Measurements from ENCODE around the gene AUTS2. TPM values are rescaled to one million over a fixed set of nuclear protein-coding genes. Genes with fewer than 3 reads are reported as not detected.

AUTS2 gene
- total and polyA plus RNA-seq, 2 of the 8 experiments (the other 6 are each of a cell fraction or from before 2014, with no cell fraction given) = 25.9 to 101 TPM

DNA sequence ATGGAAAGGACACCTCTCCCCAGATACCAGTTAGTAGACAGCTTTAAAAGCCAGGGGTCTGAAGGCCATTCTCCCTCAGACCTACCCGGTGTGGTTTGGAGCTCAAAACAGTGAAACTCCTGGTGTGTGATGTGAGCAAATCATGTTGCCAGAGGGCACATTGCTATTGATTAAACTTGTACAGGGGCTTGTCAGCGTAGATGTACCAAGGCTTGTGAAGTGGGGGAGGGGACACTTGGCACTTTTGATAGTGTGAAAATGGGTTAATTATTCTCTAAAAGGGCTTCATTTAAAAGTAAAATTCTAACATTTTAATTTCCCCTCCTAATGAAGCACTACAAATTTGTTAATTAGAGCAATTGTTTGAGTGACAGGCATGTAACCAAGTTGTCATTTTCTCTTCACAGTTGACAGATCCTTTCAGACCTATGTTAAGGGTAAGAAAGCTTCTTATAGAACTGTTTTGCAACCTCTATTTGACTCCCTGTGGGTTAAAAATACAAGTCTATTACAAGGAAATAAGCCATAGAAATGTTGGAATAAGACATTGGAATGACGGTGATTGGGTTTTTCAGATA, 1176.8 kb downstream of the AUTS2 start:
- CTCF ChIA-PET (ENCODE audit: partially characterized antibody) = interaction anchor here (0.7 to 5.2 kb wide), 12 partner anchors 11 to 190 kb away, joined by 3 to 46 read pairs (median 4); no protein-coding TSS in a partner anchor
- Histone ChIP-seq H2BK12ac (ENCODE audit: low read depth, low read length) (no peak overlapping the region), H2BK120ac (replicated peaks; ENCODE audit: low read depth, low read length) (no peak overlapping the region), H3K23ac (ENCODE audit: insufficient read length) (no peak overlapping the region), H3K36me3 (ENCODE audit: control insufficient read depth in 2 of 4, insufficient read depth in 4 of 4, low read length in 3 of 4) (peaks cover 50 to 95% (median 73%) of the 10 kb centered on the region in 4 experiments), H2BK5ac (ENCODE audit: low read depth, low read length) (no peak overlapping the region), H3K4me3 (ENCODE audit: extremely low read depth in 1 of 4, insufficient read depth in 2 of 4, low read depth in 3 of 4, low read length in 4 of 4) (no peak overlapping the region), H3K79me2 (ENCODE audit: control insufficient read depth in 1 of 2, insufficient read depth in 2 of 2, low read length in 2 of 2) (peaks cover 0 to 11% of the 10 kb centered on the region in 2 experiments; a peak in 2 of 4 replicates), H2BK20ac (ENCODE audit: low read length) (no peak overlapping the region), H4K5ac (ENCODE audit: insufficient read length, low read depth, low read length) (no peak overlapping the region), H3K4ac (replicated peaks; ENCODE audit: insufficient read length, low read depth, low read length) (no peak overlapping the region), H3K56ac (replicated peaks; ENCODE audit: insufficient read length, low read depth, low read length) (no peak overlapping the region), H4K91ac (replicated peaks; ENCODE audit: insufficient read length, low read length) (no peak overlapping the region), H2BK15ac (ENCODE audit: low read length) (no peak overlapping the region), H3K4me2 (ENCODE audit: insufficient read depth in 1 of 2, low read depth in 2 of 2, low read length in 2 of 2) (no peak overlapping the region), H3K9ac (replicated peaks in 1 of 4; ENCODE audit: extremely low read depth in 1 of 4, low read depth in 3 of 4, low read length in 3 of 4) (no peak overlapping the region), H4K20me1 (replicated peaks in 1 of 2; ENCODE audit: control insufficient read depth in 1 of 2, insufficient read depth in 2 of 2, low read length in 2 of 2) (peaks cover 0 to 7% of the 10 kb centered on the region in 2 experiments), H3K79me1 (ENCODE audit: low read depth, low read length) (peaks cover 2% of the 10 kb centered on the region; the same call in 1 of the 2 replicates), H3K27me3 (replicated peaks in 1 of 4; ENCODE audit: control insufficient read depth in 3 of 4, extremely low read depth in 1 of 4, insufficient read depth in 3 of 4, low read length in 3 of 4) (no peaks in the 10 kb centered on the region), H3K23me2 (ENCODE audit: low read depth, low read length) (no peaks in the 10 kb centered on the region), H2AK5ac (ENCODE audit: low read depth, low read length) (no peak overlapping the region), H2AFZ (ENCODE audit: low read length) (no peak overlapping the region), H3K14ac (ENCODE audit: insufficient read length) (no peak overlapping the region), H3K27ac (ENCODE audit: low read depth, low read length) (no peak overlapping the region), H3K4me1 (replicated peaks in 1 of 4; ENCODE audit: control insufficient read depth in 3 of 4, insufficient read depth in 4 of 4, low read length in 3 of 4) (peaks cover 0 to 11% (median 8%) of the 10 kb centered on the region in 4 experiments; a peak in 6 of 7 replicates), H3K9me3 (ENCODE audit: insufficient read depth in 2 of 2, low read depth in 1 of 2, low read length in 1 of 2) (no peaks in the 10 kb centered on the region), H4K8ac (ENCODE audit: extremely low read depth, insufficient read depth, low read length) (no peak overlapping the region), H3K18ac (ENCODE audit: extremely low read depth, low read length) (no peak overlapping the region)
- 90% methylated on average over 3 of the region's 3 CpGs; no CpG with 5 or more reads in 1 of the 2 experiments for WGBS, 2 experiments (ENCODE audit: extremely low coverage in 1 of 2, insufficient coverage in 1 of 2, insufficient read length in 1 of 2, insufficient replicate concordance in 2 of 2, low coverage in 1 of 2, low lambda C conversion rate in 2 of 2, missing lambda C conversion rate in 1 of 2)
- FAIRE-seq (no peak), DNase-seq (ENCODE audit: low read depth in 1 of 2, low spot score in 2 of 2) (no peak)
- POLR2A ChIA-PET (ENCODE audit: partially characterized antibody) = no interaction called here
- TF ChIP-seq HDAC2 (IDR thresholded peaks at IDR 0.05; ENCODE audit: borderline replicate concordance in 1 of 2, low read depth in 2 of 2, low read length in 2 of 2) (no peak), TBP (IDR thresholded peaks at IDR 0.05; ENCODE audit: low read depth, low read length) (no peak), GTF2F1 (IDR thresholded peaks at IDR 0.05; ENCODE audit: borderline replicate concordance, low read depth, low read length) (no peak), SAP30 (IDR thresholded peaks at IDR 0.05; ENCODE audit: insufficient read depth, insufficient replicate concordance, low read length) (no peak), ASH2L (IDR thresholded peaks at IDR 0.05; ENCODE audit: low read length) (no peak), RFX5 (IDR thresholded peaks at IDR 0.05; ENCODE audit: borderline replicate concordance, low read depth, low read length) (no peak), CREB1 (IDR thresholded peaks at IDR 0.05) (no peak), BCL11A (IDR thresholded peaks at IDR 0.05; ENCODE audit: low read depth in 2 of 2, low read length in 2 of 2) (no peak), SIN3A (conservative IDR thresholded peaks at IDR 0.05 in 1 of 2, IDR thresholded peaks at IDR 0.05 in 1 of 2; ENCODE audit: low read depth in 1 of 2, low read length in 2 of 2) (no peak), ZNF274 (IDR thresholded peaks at IDR 0.05; ENCODE audit: borderline replicate concordance, extremely low read depth, low read length) (no peak), SRF (IDR thresholded peaks at IDR 0.05; ENCODE audit: low read depth, low read length) (no peak)
- TF ChIP-seq, protein P1, sequence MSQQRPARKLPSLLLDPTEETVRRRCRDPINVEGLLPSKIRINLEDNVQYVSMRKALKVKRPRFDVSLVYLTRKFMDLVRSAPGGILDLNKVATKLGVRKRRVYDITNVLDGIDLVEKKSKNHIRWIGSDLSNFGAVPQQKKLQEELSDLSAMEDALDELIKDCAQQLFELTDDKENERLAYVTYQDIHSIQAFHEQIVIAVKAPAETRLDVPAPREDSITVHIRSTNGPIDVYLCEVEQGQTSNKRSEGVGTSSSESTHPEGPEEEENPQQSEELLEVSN (IDR thresholded peaks at IDR 0.05) = no peak
